ENCODE data around the gene FAT4. TPM values are rescaled to one million over a fixed set of nuclear protein-coding genes. Genes with fewer than 3 reads are reported as not detected.

FAT4 gene
- total RNA-seq, 4 donors from 2014 or later = 1.8 to 8.6 (median 2.8) TPM

GRCh38 chr4:125338814-125339213 is 24.1 kb downstream of the FAT4 start:
- no peak for DNase-seq (ENCODE audit: low spot score in 2 of 2)
- no peak overlapping the region for H3K4me3 ChIP-seq (ENCODE audit: low read depth, poor library complexity, severe bottlenecking)
- intact Hi-C loops (cut with DNase I; ENCODE audit: low total_unique reads) = no loop called here
- TF ChIP-seq, protein P1, sequence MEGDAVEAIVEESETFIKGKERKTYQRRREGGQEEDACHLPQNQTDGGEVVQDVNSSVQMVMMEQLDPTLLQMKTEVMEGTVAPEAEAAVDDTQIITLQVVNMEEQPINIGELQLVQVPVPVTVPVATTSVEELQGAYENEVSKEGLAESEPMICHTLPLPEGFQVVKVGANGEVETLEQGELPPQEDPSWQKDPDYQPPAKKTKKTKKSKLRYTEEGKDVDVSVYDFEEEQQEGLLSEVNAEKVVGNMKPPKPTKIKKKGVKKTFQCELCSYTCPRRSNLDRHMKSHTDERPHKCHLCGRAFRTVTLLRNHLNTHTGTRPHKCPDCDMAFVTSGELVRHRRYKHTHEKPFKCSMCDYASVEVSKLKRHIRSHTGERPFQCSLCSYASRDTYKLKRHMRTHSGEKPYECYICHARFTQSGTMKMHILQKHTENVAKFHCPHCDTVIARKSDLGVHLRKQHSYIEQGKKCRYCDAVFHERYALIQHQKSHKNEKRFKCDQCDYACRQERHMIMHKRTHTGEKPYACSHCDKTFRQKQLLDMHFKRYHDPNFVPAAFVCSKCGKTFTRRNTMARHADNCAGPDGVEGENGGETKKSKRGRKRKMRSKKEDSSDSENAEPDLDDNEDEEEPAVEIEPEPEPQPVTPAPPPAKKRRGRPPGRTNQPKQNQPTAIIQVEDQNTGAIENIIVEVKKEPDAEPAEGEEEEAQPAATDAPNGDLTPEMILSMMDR (IDR thresholded peaks at IDR 0.05) = no peak
- 77 to 79% methylated on average over 4 of the region's 4 CpGs for WGBS, 2 donors

DNA sequence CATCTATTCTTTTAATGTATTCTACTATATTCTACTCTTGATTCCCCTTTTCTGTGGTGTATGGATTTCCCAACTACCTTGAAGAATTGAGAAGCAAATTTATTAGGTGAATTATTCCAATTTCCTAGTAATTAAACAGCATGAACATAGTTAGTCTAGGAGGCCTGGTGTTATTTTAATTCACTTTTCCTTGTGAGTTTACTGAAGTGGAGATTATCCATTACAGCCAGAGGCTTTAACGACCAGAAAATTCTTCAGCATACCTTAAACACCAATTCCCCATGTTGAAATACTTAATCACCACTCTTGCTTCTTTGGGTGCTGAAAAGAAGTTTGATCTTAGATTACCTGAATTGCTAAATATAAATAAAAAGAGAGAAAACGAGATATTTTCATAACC is 29.4 kb downstream of the FAT4 start:
- 86 to 95% methylated on average over 2 of the region's 2 CpGs for WGBS, 2 donors
- intact Hi-C loops (cut with DNase I; ENCODE audit: low total_unique reads) = no loop called here
- H3K4me3 ChIP-seq (ENCODE audit: low read depth, poor library complexity, severe bottlenecking) = no peak overlapping the region
- DNase-seq (ENCODE audit: low spot score in 2 of 2) = no peak
- no peak for TF ChIP-seq POLR2A (IDR thresholded peaks at IDR 0.05)

DNA sequence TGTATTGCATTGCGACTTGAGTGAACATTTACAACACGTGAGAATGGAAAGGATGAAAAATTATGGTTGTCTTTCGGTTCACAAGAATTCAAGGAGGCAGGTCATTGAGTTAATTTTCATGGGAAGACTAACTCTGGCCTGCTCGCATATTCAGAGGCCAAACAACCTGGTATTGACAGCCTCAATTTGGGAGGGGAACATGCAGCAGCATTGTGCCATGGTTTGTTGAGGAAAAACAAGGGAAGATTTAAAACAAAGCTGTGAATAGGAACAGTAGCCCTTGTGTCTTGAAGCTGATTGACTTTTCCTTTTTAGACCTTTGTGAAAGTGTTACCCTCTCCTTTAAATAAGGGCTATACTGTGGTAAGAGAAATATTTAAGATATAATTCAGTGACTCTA is 31.9 kb downstream of the FAT4 start:
- WGBS, 2 donors = 76 to 81% methylated on average over 4 of the region's 4 CpGs
- H3K4me3 ChIP-seq (ENCODE audit: low read depth, poor library complexity, severe bottlenecking) = no peak overlapping the region
- DNase-seq (ENCODE audit: low spot score in 2 of 2) = no peak
- TF ChIP-seq, protein P1 (IDR thresholded peaks at IDR 0.05) = no peak
- TF ChIP-seq POLR2A (IDR thresholded peaks at IDR 0.05) = no peak
- intact Hi-C loops (cut with DNase I; ENCODE audit: low total_unique reads) = no loop called here

DNA sequence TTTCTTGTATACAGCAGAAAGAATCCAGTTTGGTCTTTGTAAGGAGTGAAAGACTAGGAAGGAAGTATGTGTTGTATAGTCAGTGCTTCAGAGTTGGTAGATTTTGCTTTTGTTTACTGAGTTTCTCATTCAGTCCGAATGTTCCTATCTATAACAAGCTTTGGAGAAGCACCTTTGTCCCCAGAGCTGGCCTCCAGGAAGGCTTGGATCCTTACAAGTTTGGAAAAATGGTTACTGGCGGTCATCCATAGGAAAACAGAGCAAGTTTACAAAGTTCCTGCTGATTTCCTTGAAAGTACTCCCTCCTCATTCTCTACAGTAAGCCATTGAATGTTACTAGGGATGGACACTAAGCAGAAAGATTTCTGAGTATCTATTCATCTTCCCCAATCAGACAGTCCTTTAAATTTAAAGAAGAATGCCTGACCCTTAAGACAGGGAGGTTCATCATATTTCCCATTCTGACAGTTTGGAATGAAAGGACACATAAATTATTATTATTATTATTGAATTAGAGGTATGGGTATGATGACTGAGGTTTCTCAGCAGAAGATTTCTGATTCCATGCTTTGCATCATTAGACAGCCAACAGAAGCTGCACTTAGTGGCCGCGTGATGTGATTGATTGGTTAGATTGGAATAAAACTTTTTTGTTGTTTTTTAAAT is 35.8 kb downstream of the FAT4 start:
- 91 to 93% methylated on average over 4 of the region's 4 CpGs for WGBS, 2 donors
- no peak overlapping the region for H3K4me3 ChIP-seq (ENCODE audit: low read depth, poor library complexity, severe bottlenecking)
- intact Hi-C loops (cut with DNase I; ENCODE audit: low total_unique reads) = no loop called here
- TF ChIP-seq, protein P1 (IDR thresholded peaks at IDR 0.05) = no peak
- no peak for TF ChIP-seq POLR2A (IDR thresholded peaks at IDR 0.05)
- DNase-seq (ENCODE audit: low spot score in 2 of 2) = no peak

DNA sequence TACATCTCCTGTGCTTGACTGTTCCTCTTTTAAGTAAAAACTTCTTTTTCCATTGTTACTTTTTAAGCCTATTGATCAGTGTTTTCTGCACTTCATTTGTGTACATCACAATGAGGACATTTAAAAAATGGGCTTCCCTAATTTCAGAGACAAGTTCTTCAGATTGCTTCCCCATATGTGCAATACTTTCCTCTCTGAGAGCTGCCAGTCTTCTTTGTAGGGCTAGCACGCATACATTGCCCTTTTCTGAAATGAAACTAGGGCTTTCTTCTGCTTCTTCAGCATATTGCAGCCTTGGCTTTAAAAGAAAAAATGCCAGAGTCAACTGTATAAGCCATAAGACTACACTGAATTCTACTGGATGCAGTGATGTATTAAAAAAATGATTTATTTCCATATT is 37.8 kb downstream of the FAT4 start:
- TF ChIP-seq, protein P1 (IDR thresholded peaks at IDR 0.05) = no peak
- no peak for TF ChIP-seq POLR2A (IDR thresholded peaks at IDR 0.05)
- intact Hi-C loops (cut with DNase I; ENCODE audit: low total_unique reads) = no loop called here

GRCh38 chr4:125353131-125353530 is 38.4 kb downstream of the FAT4 start:
- no peak for DNase-seq (ENCODE audit: low spot score in 2 of 2)
- H3K4me3 ChIP-seq (ENCODE audit: low read depth, poor library complexity, severe bottlenecking) = no peak overlapping the region

More for the DNA sequence above, 37.8 kb downstream of the FAT4 start:
- no peak for DNase-seq (ENCODE audit: low spot score in 2 of 2)
- H3K4me3 ChIP-seq (ENCODE audit: low read depth, poor library complexity, severe bottlenecking) = no peak overlapping the region
- 80 to 88% methylated on average over 1 of the region's 1 CpG for WGBS, 2 donors

More at GRCh38 chr4:125353131-125353530, 38.4 kb downstream of the FAT4 start:
- TF ChIP-seq, protein P1 (IDR thresholded peaks at IDR 0.05) = no peak
- no peak for TF ChIP-seq POLR2A (IDR thresholded peaks at IDR 0.05)
- intact Hi-C loops (cut with DNase I; ENCODE audit: low total_unique reads) = no loop called here
- WGBS, 2 donors = 52 to 59% methylated on average over 1 of the region's 1 CpG

Data from lower leg skin (tissue), 4 donors.